M059J (cell line): ENCODE measurements around the gene TBC1D22A. TPM values are rescaled to one million over a fixed set of nuclear protein-coding genes. Genes with fewer than 3 reads are reported as not detected.
"Not testable (repeated sequence)": the region's sequence is repeated elsewhere in the genome, so short reads cannot be mapped to it uniquely, and the experiment has no call there.

ENCODE experiments used
- DNase-seq: peaks from one replicate; pipeline ENCODE4 v3.0.0-alpha.2; 2012; ENCODE audit warnings: low read depth
- total RNA-seq: library from RNA; depleted of rRNA; stranded (reverse); fragments of >200 nt; shearing (Covaris generic); gene quantifications from 2 replicates; pipeline ENCODE4 v1.2.3, GENCODE V29; 2014

The TBC1D22A gene
- total RNA-seq, 1 experiment from 2014 or later = 7.3 TPM

DNA sequence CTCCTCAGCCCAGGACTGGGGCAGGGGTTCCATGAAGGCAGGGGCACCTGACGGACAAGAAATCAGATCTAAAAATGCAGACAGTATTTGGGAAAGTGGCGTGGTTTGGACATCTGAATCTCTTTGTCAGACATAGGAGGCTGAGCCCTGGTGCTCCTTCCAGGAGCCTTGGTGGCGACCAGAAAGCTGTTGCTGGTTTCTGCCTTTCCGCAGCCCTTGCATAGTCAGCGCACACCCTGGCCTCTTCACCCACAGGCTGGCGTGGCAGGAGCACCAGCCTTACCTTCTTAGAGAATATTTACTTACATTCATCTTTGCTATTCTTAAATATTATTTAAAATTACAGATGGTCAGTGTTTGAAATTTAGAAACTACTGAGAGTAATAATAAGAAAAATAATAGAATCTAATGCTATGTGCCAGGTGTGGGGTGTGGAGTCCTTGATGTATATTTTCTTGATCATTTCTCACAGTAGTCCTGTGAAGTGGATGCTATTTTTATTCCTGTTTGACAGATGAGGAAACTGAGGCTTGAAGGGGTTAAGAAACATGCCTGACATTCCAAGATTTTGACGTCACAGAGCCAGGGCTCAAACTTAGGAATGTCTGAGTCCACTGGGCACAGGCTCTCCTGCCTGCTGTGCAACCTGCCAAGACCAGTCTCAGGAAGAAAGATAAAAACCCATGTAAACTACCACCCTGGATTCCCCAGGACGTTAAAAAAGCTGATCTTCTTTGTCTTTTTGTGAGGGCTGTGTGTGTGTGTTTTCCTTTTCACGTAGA, 51.6 kb downstream of the TBC1D22A start:
- peak; percentile 42 for DNase-seq

- DNase-seq = no peak
Measured at GRCh38 chr22:46815132-46815531, 52.7 kb downstream of the TBC1D22A start.

- no peak for DNase-seq
Measured at GRCh38 chr22:46815559-46815895, 53.1 kb downstream of the TBC1D22A start.

- DNase-seq = peak; percentile 66
Measured at GRCh38 chr22:46815896-46816731, 53.7 kb downstream of the TBC1D22A start.

- not testable (repeated sequence) for DNase-seq
Measured at GRCh38 chr22:46817390-46817789, 54.9 kb downstream of the TBC1D22A start.

GRCh38 chr22:46823248-46823647, 60.8 kb downstream of the TBC1D22A start:
- no peak for DNase-seq

- no peak for DNase-seq
Measured at GRCh38 chr22:46823654-46824053, 61.2 kb downstream of the TBC1D22A start.

DNA sequence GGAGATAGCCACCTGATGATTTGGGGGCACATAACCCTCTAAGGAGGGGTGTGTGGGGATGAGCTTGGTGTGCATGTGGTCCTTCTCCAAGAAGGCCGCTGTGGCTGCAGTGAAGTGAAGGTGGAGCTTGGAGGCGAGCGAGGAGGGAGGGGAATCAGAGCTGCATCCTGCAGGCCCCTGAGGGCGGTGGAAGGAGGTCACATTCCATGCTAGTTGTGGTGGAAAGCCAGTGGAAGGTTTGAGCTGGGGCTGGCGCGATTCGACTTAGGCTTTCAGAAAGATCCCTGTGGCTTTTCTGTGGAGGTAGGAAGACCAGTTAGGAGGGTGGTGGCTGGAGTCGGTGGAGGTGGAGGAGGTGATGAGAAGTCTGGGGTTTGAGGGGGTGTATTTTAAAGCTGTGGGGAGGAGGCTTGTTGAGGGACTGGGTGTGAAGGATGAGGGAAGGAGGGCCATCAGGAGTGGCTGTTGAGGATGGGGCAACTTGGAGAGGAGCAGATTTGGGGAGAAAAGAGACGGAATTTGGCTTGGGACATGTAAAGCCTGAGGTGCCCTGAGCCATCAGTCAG, 62.0 kb downstream of the TBC1D22A start:
- no peak for DNase-seq

- DNase-seq = no peak
Measured at GRCh38 chr22:46824980-46825544, 62.6 kb downstream of the TBC1D22A start.

DNA sequence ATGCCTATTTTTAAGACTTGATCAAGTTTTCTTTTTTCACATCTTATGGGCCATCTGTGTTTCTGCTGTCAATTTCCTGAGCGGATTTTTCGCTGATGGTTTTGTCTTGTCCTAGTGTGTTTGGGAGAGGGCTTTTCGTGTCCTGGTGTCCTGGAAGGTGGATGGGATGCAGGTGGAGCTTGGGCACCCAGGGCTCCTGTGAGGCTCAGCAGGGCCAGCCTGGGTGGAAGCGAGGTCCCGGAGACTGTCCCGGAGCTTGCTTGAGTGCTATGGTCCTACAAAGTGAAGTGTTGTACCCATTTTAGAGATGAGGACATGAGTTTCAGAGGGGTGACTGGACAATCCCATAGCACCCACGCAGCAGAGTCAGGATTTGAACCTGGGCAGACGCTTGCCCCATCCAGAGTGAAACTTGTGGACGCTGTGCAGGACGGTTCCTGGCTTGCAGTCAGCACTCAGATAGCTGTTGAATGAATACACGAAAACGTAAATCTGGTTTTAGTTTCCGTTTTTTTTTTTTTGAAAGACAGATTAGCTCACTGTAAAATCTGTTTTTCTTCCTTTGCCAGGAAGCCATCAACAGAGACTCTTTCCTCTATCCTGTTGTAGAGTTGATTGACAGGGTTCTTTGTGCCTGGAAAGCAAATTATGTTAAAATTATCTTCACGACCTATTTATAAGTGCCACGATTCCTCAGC, 64.1 kb downstream of the TBC1D22A start:
- DNase-seq = no peak

DNA sequence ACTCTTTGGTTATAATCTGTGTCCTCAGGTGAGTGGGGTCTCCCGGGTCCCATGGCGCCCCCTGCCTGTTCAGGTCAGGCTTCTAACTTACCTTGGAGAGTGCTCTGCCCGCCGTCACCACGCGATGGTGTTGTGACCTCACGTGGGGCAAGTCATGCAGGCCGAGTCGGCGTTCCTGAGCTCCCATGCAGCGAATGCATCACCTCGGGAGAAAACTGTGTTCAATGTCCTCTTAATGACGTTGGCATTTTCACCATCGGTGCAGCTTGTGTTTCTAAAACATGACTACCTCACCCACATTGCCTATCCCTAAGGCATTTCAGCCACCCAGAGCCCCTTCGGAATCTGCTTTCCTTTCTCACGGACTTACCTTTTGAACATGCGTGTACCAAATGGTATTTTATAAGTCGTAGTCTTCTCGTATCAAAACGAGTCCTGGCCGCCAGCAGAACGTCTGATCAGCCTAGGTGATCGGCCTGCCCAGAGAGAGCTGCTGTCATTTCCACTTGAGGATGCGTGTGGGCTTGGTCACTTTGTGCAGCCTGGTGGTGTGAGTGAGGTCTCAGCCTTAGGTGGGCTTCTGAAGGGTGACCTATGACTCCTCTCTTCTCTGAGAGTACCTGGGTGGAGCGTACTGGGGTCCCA, 64.8 kb downstream of the TBC1D22A start:
- no peak for DNase-seq

GRCh38 chr22:46827781-46828180, 65.3 kb downstream of the TBC1D22A start:
- no peak for DNase-seq

DNA sequence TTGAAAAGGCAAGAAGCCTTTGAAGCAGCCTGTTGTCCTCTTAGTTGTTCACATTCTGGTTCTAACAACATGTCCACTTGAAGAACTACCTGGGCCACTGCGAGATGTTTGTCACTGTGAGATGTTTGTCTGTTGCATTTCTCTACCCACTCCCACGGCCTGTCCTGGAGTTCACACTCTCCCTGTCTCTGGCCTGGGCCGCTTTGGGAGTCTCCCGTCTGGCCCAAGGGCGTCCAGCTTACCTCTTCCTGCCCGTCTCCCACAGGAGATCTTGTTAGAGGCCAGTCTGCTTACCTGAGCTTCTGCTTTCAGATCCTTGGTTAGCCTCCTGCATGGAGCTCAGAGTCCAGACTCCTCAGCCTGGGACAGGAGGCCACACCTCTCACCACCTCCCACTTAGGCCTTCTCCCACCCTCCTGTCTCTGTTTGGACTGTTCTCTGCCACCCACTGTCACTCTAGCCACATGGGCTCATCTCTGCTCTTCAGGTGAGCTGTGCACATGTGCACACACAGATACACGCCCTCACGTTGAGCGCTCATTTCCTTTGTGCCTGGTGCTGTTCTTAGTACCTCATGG, 66.0 kb downstream of the TBC1D22A start:
- no peak for DNase-seq

- peak; percentile 92 for DNase-seq
Measured at GRCh38 chr22:46829117-46829891, 66.9 kb downstream of the TBC1D22A start.

- DNase-seq = peak; percentile 78
Measured at GRCh38 chr22:46829941-46830715, 67.7 kb downstream of the TBC1D22A start.

- DNase-seq = peak; percentile 64
Measured at GRCh38 chr22:46830841-46831240, 68.4 kb downstream of the TBC1D22A start.

DNA sequence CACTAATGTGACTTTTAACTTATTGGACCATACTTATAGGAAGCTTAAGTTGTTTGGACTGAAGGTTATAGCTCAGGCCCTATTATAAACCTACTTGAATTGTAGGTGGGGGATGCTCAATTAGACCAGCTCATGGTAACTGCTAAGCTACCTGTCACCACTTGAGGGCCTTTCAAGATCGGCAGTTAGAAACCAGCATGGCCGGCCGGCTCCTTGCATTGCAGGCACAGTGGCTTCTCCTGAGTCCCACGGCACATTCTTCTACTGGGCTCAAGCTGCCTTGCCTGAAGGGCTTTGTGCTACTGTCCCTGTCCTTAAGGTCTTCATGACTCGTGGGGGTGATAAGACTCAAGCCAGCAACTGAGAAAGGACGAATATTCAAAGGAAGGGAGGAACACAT, 70.8 kb downstream of the TBC1D22A start:
- DNase-seq = no peak

DNA sequence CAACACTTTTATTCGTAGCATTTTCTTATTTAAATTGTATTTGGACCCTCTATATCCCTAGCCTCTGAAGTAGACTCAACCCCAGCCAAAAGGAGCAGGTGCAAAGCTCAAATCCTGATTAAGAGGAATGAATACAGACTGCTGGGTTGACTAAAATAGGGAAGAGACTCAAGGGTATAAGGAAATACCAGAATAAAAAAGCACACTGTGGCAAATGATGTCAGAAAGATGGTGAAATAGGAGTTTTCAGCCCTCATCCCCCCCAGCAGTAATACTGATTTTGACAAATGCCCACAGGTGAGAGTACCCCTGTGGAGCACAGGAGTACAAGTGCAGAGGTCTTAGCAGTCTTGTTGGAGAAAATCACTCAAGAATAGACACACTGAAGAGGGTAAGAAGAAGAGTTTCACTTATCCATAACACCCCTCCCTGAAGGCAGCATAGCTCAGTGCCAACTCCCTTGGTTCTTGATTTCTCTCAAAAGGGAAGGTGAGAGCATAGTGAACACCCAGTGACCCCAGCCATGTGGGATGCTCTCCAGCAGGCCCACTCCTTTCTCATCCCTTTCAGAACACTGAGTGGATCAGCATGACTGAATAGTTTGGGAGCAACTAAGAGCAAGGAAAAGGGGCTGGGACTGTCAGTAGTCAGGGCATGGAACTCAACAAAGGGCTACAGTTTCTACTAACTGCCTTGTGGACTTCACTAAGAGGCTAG, 71.7 kb downstream of the TBC1D22A start:
- no peak for DNase-seq

GRCh38 chr22:46835288-46835687, 72.8 kb downstream of the TBC1D22A start:
- no peak for DNase-seq
